HUDEP-2 (cell line): Measurements from ENCODE around the gene LMX1B.
"Not testable (repeated sequence)": the region's sequence is repeated elsewhere in the genome, so short reads cannot be mapped to it uniquely, and the experiment has no call there.

Experiments
- DNase-seq, 76 experiments: peaks; one replicate each; lab custom pipeline; 2025; ENCODE audit not compliant: unreplicated experiment in 76 of 76; lab: John Stamatoyannopoulos, UW

The LMX1B gene

DNA sequence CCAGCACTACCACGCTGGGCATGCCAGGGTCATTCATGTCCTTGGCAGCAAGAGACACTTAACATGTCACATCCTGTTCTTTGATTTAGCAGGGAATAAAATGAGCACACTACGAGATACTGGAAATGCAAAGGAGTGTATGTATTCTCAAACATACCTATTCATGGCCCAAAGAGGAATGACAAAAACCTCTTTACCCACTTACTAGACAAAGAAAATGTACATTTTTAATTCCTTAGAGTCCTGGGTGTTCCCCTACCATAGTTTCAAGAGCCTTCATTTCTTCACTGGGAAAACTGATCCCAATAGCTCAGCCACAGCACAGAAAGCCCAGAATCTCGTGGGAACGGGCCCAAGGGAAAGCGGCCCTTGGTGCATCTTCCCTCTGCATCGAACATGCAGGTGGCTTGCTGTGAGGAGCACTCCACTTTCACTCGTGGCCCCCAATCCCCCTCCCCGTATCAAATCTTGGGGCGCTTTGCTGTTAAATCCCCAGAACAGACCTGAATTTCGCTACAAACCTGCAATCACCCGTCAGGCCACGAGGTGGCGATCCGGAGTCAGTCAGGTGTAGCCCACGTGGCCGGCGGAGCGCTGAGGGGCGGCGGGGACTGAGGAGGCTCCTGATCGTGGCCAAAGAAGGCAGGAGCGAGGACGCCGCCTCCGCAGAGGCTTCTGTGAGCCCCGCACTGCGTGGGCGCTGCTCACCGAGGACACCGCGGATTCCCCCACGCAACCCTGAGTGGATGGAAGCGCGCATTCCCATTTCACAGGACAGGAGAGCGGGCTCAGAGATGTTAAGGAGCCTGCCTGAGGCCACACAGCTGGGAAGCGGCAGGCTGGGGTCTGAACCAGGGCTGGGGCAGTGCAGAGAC lies 91.4 kb downstream of the LMX1B start:
- peak in 64 of 76 experiments; percentile 3 to 79 (median 39) for DNase-seq

DNA sequence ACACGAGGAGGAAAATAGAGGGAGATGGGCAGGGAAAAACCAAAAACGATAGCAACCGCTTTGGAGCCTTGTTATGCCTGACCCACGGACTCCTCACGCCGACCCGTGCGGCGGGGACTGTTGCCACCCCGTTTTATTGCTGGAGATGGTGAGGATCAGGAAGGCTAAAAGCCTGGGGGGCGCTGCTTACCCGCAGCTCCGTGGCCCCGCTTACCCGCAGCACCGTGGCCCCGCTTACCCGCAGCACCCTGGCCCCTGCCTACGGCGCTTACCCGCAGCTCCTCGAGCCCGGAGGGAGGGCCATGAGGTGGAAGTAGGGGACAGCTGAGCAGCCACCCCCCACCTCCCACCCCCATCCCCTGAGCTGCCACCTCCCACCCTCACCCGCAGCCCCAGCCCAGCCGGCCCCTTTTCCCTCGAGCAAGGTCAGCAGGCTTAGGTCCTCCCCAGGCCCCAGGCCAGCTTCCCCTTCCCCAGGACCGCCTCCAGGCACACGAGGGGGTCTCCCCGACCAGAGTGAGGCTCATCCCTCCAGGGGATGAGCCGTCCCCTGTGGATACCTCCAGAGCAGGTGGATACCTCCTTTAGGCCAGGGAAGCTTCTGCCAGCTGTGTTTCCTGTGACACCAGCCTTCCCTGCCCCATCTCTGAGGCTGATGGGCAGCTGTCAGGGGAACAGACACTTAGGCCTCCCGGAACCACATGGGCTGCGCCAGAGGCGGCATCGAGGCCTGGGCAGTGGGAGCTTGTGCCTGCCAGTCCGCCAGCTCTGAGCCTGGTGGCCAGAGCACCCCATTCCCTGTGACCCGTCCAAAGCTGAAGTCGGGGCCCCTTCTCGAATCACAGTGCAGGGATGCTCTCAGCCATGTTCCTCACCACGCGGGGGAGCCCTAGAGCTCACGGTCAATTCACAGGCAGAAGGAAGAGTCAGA lies 92.3 kb downstream of the LMX1B start:
- DNase-seq: peak in 51 of 76 experiments; percentile 5 to 61 (median 35)

- DNase-seq: no peak
Measured at GRCh38 chr9:126706698-126707053, 92.9 kb downstream of the LMX1B start.

- DNase-seq: no peak
Measured at GRCh38 chr9:126707083-126707482, 93.4 kb downstream of the LMX1B start.

GRCh38 chr9:126707712-126708111 lies 94.0 kb downstream of the LMX1B start:
- not testable (repeated sequence) for DNase-seq

DNA sequence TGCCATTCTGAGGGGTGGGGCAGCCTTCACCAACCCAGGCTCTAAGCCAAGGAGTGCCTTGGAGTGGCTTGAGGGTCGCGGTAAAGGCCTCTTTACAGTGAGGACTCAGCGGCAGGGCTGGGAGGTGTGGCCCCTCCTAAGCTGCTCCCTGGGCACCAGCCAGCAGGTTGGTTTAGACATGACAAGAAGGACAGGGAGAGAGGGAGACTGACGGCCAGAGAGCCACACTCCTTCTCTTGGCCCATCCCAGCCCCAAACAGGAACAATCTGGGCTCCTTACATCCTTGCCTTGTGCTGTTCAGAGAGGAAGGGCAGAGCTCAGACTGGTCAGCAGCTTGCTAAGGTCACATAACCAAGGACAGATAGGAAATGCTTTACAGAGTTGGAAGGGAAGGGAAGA lies 94.5 kb downstream of the LMX1B start:
- DNase-seq: no peak

DNA sequence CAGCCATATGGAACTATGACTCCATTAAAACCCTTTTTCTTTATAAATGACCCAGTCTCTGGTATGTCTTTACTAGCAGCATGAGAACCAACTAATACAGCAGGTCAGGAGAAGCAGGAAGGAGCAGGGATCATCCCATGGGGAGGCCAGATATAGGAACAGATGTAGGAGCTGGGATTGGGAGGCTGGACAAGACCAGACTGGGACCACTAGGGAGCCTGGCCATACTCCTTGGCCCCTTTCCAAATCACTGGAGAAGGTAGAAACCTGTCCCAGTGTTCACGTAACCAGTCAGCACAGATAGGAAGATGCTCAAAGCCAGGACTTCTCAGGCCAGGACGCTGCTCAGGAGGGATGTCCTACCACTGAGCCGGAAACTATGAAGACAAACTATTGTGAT lies 95.5 kb downstream of the LMX1B start:
- no peak for DNase-seq

GRCh38 chr9:126715382-126715781 lies 101.7 kb downstream of the LMX1B start:
- DNase-seq: no peak

DNA sequence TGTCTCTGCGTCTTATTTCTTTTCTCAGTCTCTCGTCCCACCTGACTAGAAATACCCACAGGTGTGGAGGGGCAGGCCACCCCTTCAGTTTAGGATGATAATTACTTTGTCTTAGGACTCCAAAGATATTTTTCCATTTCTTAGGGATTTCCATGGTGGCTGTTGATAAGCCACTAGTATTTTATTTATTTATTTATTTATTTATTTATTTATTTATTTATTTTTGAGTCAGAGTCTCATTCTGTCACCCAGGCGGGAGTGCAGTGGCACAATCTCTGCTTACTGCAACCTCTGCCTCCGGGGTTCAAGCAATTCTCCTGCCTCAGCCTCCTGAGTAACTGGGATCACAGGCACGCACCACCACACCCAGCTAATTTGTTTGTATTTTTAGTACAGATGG lies 103.7 kb downstream of the LMX1B start:
- not testable (repeated sequence) for DNase-seq

DNA sequence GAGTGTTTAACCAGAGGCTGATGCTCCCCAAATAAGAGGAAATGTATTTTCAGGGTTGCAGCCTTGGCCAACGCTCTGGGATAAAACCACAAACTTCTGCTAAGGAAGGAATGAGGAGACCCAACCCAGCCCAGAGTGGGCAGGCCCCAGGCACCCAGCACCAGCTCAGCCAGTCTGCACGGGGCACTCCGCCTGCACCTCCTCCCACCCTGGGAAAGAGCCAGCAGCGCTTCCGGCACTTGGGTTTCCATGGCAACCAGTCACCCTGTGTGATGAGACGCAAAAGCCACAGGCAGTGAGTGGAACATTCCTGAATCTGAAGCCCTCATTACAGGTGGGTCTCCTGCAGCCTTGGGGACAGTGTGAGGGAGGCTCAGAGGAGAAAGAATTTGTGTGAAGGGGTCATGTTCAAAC lies 105.9 kb downstream of the LMX1B start:
- DNase-seq: peak in 62 of 76 experiments; percentile 7 to 74 (median 44)

DNA sequence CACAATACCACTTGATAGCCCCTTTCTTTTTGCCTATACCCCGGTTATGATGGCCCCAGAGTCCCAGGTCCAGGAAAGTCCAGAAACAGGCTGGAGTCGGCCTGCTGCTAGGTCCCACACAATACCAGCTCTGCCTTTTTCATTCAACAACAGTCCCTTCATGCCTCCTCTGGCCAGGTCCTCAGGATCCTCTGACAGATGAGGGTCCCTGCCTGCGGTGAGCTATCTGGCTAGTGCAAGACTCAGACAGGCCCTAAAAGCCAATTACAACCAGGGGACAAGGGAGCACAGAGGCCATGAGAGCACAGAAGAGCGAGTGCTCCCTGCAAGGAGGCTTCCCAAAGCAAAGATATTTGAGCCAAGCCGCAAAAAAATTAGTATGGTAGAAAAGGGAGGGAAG lies 106.3 kb downstream of the LMX1B start:
- DNase-seq: no peak

GRCh38 chr9:126720661-126721563 lies 107.2 kb downstream of the LMX1B start:
- DNase-seq: no peak

DNA sequence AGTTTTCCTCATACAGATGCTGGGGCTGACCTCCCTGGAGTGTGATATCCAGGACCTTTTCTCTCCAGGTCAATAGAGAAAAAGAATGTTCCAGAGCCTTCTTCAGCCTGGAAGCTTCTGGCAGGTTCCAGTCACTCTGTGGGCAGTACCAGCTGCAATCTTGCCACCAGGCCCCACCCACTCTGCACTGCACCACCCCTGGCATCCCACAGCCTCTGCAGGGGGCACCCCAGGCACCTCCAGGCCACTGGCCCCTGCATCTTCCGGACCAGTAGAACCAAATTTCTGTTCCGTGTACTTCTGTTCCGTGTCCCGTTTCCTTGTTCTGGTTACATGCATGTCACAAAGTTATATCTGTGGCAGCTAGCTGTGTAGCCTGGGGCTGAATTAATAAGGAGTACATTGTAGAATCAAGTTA lies 107.8 kb downstream of the LMX1B start:
- DNase-seq: peak in 1 of 76 experiments; percentile 4

DNA sequence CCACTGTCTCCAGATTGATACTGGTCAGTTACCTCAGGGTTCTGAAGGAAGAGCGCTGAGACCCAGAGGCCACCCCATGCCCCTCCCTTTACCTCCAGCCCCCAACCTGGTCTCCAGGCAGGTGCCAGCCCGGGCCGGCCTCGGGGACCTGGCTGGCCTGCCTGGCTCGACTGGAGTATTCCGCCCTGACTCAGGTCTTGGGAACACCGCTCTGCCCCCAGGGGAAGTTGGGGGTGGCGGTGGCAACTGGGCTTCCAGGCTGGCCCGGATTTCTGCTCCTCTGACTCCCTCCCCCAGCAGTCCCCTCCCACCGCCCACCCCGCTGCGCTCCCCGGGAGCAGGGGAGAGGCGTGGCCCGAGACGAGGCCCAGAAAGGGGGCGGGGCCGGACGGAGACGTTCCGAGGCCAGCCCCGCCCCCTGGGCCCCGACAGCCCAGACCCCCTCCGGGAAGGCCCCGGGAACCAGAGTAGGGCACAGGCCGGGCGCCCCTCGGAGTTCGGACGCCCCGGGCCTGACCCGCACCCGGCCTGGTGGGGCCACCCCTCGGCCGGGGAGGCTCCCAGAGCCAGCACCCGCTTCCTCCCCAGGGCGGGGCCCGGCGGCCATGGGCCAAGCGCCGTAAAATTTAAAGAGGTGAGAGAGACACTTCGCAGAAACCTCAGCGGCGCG lies 108.7 kb downstream of the LMX1B start:
- DNase-seq: peak in 53 of 76 experiments; percentile 3 to 71 (median 42)

GRCh38 chr9:126722922-126723806 lies 109.4 kb downstream of the LMX1B start:
- DNase-seq: peak in 33 of 76 experiments; percentile 2 to 52 (median 23)

GRCh38 chr9:126723807-126724172 lies 110.1 kb downstream of the LMX1B start:
- DNase-seq: no peak

- no peak for DNase-seq
Measured at GRCh38 chr9:126724226-126724625, 110.5 kb downstream of the LMX1B start.

- DNase-seq: not testable (repeated sequence)
Measured at GRCh38 chr9:126725485-126725884, 111.8 kb downstream of the LMX1B start.

- DNase-seq: not testable (repeated sequence)
Measured at GRCh38 chr9:126728210-126728609, 114.5 kb downstream of the LMX1B start.
